Smooth muscle cell (in vitro differentiated cells): ENCODE data around the gene ZBTB40. TPM values are rescaled to one million over a fixed set of nuclear protein-coding genes. Genes with fewer than 3 reads are reported as not detected.

Experiments used
- DNase-seq: peaks from one replicate; lab custom pipeline; 2025; ENCODE audit not compliant: unreplicated experiment; lab: John Stamatoyannopoulos, UW
- H2AFZ ChIP-seq: fragments of 200-600 bp; sonication (generic); 2 replicates; pipeline ENCODE4 v1.6.0; 2016; ENCODE audit warnings: antibody characterized with exemption, low read depth, mild to moderate bottlenecking
- H3F3A ChIP-seq: fragments of 200-600 bp; sonication (generic); 2 replicates; pipeline ENCODE4 v1.6.0; 2017; ENCODE audit warnings: antibody characterized with exemption, low read depth
- H3K27ac ChIP-seq: fragments of 200-600 bp; sonication (generic); 2 replicates; pipeline ENCODE4 v1.5.1; 2016; ENCODE audit warnings: low read depth, mild to moderate bottlenecking
- H3K27me3 ChIP-seq: fragments of 200-600 bp; sonication (generic); 2 replicates; pipeline ENCODE4 v1.6.1; 2016; ENCODE audit warnings: low read depth, mild to moderate bottlenecking
- H3K36me3 ChIP-seq: fragments of 200-600 bp; sonication (generic); 2 replicates; pipeline ENCODE4 v1.5.1; 2016; ENCODE audit warnings: low read depth
- H3K4me1 ChIP-seq: fragments of 200-600 bp; sonication (generic); 2 replicates; pipeline ENCODE4 v1.5.1; 2016; ENCODE audit warnings: low read depth
- H3K4me2 ChIP-seq: fragments of 200-600 bp; sonication (generic); 2 replicates; pipeline ENCODE4 v1.6.0; 2016; ENCODE audit warnings: mild to moderate bottlenecking
- H3K4me3 ChIP-seq: fragments of 200-600 bp; sonication (generic); 2 replicates; pipeline ENCODE4 v1.5.1; 2016; ENCODE audit warnings: mild to moderate bottlenecking
- H3K79me2 ChIP-seq: fragments of 200-600 bp; sonication (generic); 2 replicates; pipeline ENCODE4 v1.6.0; 2016; ENCODE audit warnings: low read depth, mild to moderate bottlenecking
- H3K9ac ChIP-seq: fragments of 200-600 bp; sonication (generic); 2 replicates; pipeline ENCODE4 v1.6.0; 2016; ENCODE audit warnings: low read depth
- H3K9me3 ChIP-seq: fragments of 200-600 bp; sonication (generic); replicated peaks from 2 replicates; pipeline ENCODE4 v1.5.1; 2016; ENCODE audit warnings: low read depth
- H4K20me1 ChIP-seq: fragments of 200-600 bp; sonication (generic); 2 replicates; pipeline ENCODE4 v1.6.0; 2016; ENCODE audit warnings: low read depth
- WGBS: methylation state at CpG from one replicate; pipeline ENCODE4 v1.1.7; 2016; ENCODE audit warnings: low lambda C conversion rate; 5-methylcytosine and 5-hydroxymethylcytosine counted together
- polyA plus RNA-seq: library from polyadenylated mRNA; unstranded; fragments of >200 nt; fragmentation: Nextera tagmentation; extraction: Ambion mirVana; gene quantifications from 2 replicates; pipeline ENCODE4 v1.2.1, GENCODE V29; 2016
- total RNA-seq: library from RNA; depleted of rRNA; stranded (reverse); fragments of >200 nt; gene quantifications from 2 replicates; pipeline ENCODE4 v1.2.3, GENCODE V29; 2014
- TF ChIP-seq, protein P1 (sequence below): fragments of 200-600 bp; sonication (generic); IDR thresholded peaks from 2 replicates; pipeline ENCODE4 v1.5.1; 2017; ENCODE audit warnings: borderline replicate concordance, mild to moderate bottlenecking, antibody characterized with exemption; ENCODE audit not compliant: insufficient read depth, poor library complexity, severe bottlenecking

ZBTB40 gene
- total and polyA plus RNA-seq, 2 experiments from 2014 or later = 4.1 to 14.6 TPM

- H3K79me2 ChIP-seq = no peaks in the 10 kb centered on the region
Measured at GRCh38 chr1:22509815-22510214, 58.2 kb downstream of the ZBTB40 start.

DNA sequence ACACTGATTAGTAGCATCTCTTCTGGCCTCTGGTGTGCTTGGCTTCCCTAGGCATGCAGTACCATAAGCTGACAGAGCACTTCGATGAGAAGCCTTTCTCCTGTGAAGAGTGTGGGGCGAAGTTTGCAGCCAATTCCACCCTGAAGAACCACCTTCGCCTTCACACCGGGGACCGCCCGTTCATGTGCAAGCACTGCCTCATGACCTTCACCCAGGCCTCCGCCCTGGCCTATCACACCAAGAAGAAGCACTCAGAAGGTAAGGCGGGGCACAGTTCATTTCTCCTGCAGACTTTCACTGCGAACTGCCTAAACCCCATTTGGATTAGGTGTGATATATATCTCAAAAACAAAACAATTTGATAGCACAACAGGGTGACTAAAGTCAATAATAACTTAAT, 61.2 kb downstream of the ZBTB40 start:
- Histone ChIP-seq H3K9ac (no peak overlapping the region), H3K27me3 (no peaks in the 10 kb centered on the region), H4K20me1 (no peaks in the 10 kb centered on the region), H2AFZ (no peak overlapping the region), H3K4me1 (no peaks in the 10 kb centered on the region), H3K27ac (no peak overlapping the region), H3K79me2 (no peaks in the 10 kb centered on the region), H3K9me3 (no peaks in the 10 kb centered on the region), H3K4me2 (no peak overlapping the region), H3K4me3 (no peak overlapping the region), H3F3A (no peaks in the 10 kb centered on the region), H3K36me3 (peaks cover 22% of the 10 kb centered on the region)
- 98% methylated on average over 9 of the region's 9 CpGs for WGBS
- no peak for DNase-seq
- TF ChIP-seq, protein P1, sequence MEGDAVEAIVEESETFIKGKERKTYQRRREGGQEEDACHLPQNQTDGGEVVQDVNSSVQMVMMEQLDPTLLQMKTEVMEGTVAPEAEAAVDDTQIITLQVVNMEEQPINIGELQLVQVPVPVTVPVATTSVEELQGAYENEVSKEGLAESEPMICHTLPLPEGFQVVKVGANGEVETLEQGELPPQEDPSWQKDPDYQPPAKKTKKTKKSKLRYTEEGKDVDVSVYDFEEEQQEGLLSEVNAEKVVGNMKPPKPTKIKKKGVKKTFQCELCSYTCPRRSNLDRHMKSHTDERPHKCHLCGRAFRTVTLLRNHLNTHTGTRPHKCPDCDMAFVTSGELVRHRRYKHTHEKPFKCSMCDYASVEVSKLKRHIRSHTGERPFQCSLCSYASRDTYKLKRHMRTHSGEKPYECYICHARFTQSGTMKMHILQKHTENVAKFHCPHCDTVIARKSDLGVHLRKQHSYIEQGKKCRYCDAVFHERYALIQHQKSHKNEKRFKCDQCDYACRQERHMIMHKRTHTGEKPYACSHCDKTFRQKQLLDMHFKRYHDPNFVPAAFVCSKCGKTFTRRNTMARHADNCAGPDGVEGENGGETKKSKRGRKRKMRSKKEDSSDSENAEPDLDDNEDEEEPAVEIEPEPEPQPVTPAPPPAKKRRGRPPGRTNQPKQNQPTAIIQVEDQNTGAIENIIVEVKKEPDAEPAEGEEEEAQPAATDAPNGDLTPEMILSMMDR = no peak

More at GRCh38 chr1:22509815-22510214, 58.2 kb downstream of the ZBTB40 start:
- H3K9me3 ChIP-seq = no peaks in the 10 kb centered on the region
- H3K36me3 ChIP-seq = peaks cover 37% of the 10 kb centered on the region
- H3K4me1 ChIP-seq = no peaks in the 10 kb centered on the region
- no peaks in the 10 kb centered on the region for H4K20me1 ChIP-seq
- TF ChIP-seq, protein P1 = no peak
- H3K4me3 ChIP-seq = no peak overlapping the region
- H3K27ac ChIP-seq = no peak overlapping the region
- no peak for DNase-seq
- no peak overlapping the region for H3K9ac ChIP-seq
- no peaks in the 10 kb centered on the region for H3K27me3 ChIP-seq
- no peak overlapping the region for H3K4me2 ChIP-seq
- H2AFZ ChIP-seq = no peak overlapping the region
- no peaks in the 10 kb centered on the region for H3F3A ChIP-seq

- Histone ChIP-seq H3K4me2 (no peak overlapping the region), H3K27me3 (no peaks in the 10 kb centered on the region), H3K9ac (no peak overlapping the region), H3K9me3 (no peaks in the 10 kb centered on the region), H3F3A (no peaks in the 10 kb centered on the region), H3K27ac (no peak overlapping the region), H4K20me1 (no peaks in the 10 kb centered on the region), H3K79me2 (no peaks in the 10 kb centered on the region), H2AFZ (no peak overlapping the region), H3K4me1 (no peaks in the 10 kb centered on the region), H3K4me3 (no peak overlapping the region), H3K36me3 (peaks cover 12% of the 10 kb centered on the region)
- TF ChIP-seq, protein P1 = no peak
- no peak for DNase-seq
- 95% methylated on average over 16 of the region's 16 CpGs for WGBS
Measured at GRCh38 chr1:22516906-22517571, 65.4 kb downstream of the ZBTB40 start.

DNA sequence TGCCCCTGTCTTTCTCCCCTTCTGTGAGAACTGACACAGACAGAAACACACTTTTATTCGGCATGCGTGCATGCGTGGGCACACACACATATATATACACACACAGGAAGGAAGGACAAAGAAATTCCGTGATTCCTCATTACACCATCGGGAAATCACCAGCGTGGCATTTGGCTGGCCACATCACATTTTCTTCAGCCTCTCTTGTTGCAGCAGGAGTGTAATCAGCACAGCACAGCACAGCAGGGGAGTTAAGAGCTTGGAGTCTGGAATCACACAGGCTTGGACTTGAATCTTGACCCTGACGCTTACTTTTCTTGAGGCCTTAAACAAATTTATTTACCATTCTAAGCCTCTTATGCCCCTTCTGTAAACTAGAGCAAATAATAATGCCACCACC, 66.3 kb downstream of the ZBTB40 start:
- TF ChIP-seq, protein P1 = no peak
- Histone ChIP-seq H3K27ac (no peak overlapping the region), H2AFZ (no peak overlapping the region), H3F3A (no peaks in the 10 kb centered on the region), H3K36me3 (peaks cover 8% of the 10 kb centered on the region), H4K20me1 (no peaks in the 10 kb centered on the region), H3K79me2 (no peaks in the 10 kb centered on the region), H3K4me1 (no peaks in the 10 kb centered on the region), H3K4me2 (no peak overlapping the region), H3K9ac (no peak overlapping the region), H3K4me3 (no peak overlapping the region), H3K9me3 (no peaks in the 10 kb centered on the region), H3K27me3 (no peaks in the 10 kb centered on the region)
- 91% methylated on average over 7 of the region's 7 CpGs for WGBS
- DNase-seq = no peak
